ENCODE measurements around the gene RABL3.

DNA sequence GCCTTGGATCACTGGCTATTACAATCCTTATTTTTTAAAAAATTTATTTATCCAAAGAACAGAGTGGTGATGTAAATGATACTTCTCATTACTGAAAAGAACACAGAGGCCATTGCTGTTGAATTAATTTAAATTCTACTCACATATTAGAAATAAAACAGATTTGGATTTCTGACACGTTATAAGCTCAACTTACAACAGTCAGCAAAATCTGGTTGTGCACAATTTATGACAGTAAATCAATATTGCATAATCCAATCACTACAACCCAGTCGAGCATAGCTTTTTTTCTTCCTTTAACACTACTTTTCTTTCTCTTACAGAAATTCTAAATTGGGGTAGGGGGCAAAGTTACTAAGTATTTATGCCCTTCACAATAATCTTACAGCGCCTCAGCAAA is 43.0 kb downstream of the RABL3 start:
- no peak for TF ChIP-seq EZH2 (IDR thresholded peaks at IDR 0.05; ENCODE audit: borderline replicate concordance, low read depth, low read length, severe bottlenecking)
- TF ChIP-seq, protein P1, sequence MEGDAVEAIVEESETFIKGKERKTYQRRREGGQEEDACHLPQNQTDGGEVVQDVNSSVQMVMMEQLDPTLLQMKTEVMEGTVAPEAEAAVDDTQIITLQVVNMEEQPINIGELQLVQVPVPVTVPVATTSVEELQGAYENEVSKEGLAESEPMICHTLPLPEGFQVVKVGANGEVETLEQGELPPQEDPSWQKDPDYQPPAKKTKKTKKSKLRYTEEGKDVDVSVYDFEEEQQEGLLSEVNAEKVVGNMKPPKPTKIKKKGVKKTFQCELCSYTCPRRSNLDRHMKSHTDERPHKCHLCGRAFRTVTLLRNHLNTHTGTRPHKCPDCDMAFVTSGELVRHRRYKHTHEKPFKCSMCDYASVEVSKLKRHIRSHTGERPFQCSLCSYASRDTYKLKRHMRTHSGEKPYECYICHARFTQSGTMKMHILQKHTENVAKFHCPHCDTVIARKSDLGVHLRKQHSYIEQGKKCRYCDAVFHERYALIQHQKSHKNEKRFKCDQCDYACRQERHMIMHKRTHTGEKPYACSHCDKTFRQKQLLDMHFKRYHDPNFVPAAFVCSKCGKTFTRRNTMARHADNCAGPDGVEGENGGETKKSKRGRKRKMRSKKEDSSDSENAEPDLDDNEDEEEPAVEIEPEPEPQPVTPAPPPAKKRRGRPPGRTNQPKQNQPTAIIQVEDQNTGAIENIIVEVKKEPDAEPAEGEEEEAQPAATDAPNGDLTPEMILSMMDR (IDR thresholded peaks at IDR 0.05; ENCODE audit: borderline replicate concordance, extremely low read depth, low read length, poor library complexity, severe bottlenecking), result no peak

Measured in DND-41 (cell line).